WTC11 (cell line): ENCODE results near the gene GLYATL1B. TPM values are rescaled to one million over a fixed set of nuclear protein-coding genes. Genes with fewer than 3 reads are reported as not detected.
"Not testable (repeated sequence)": the region's sequence is repeated elsewhere in the genome, so short reads cannot be mapped to it uniquely, and the experiment has no call there.

Source experiments
- ATAC-seq: fragments of 200-7000 bp; cut with Tn5 transposase; 2 replicates; pipeline ENCODE4 v1.10.0; 2021; ENCODE audit warnings: mild to moderate bottlenecking, moderate library complexity
- CTCF ChIA-PET: fragments of 300-600 bp; sonication (Branson Sonifier 250); formaldehyde crosslinking; loops from one replicate; lab custom pipeline; 2021; ENCODE audit warnings: antibody characterized with exemption; lab: Charles Lee
- POLR2A ChIA-PET: fragments of 350-600 bp; sonication (Branson Sonifier 250); formaldehyde crosslinking; loops from one replicate; lab custom pipeline; 2021; ENCODE audit warnings: antibody characterized with exemption; lab: Charles Lee
- DNase-seq: peaks from one replicate; pipeline ENCODE4 v3.0.0; 2021; ENCODE audit warnings: low spot score
- H3K27ac Mint-ChIP-seq: 2 replicates; pipeline ENCODE4 v1.8.0; 2021; ENCODE audit warnings: mixed read lengths
- H3K27me3 Mint-ChIP-seq: 2 replicates; pipeline ENCODE4 v1.8.0; 2021; ENCODE audit warnings: low read depth, mild to moderate bottlenecking, moderate library complexity, mixed read lengths
- H3K36me3 Mint-ChIP-seq: 2 replicates; pipeline ENCODE4 v1.8.0; 2021; ENCODE audit warnings: mixed read lengths
- H3K4me1 Mint-ChIP-seq: 2 replicates; pipeline ENCODE4 v1.8.0; 2022; ENCODE audit warnings: mixed read lengths
- H3K4me3 Mint-ChIP-seq: 2 replicates; pipeline ENCODE4 v1.8.0; 2021; ENCODE audit warnings: mild to moderate bottlenecking, moderate library complexity, mixed read lengths
- H3K9me3 Mint-ChIP-seq: 2 replicates; pipeline ENCODE4 v1.8.0; 2021; ENCODE audit warnings: mixed read lengths
- CTCF ChIP-seq: fragments of 200-600 bp; IDR thresholded peaks from 2 replicates; pipeline ENCODE4 v1.8.0; 2022; ENCODE audit warnings: antibody characterized with exemption
- E2F1 ChIP-seq: sonication (generic); formaldehyde crosslinking; IDR thresholded peaks from 2 replicates; pipeline ENCODE4 v1.8.0; 2022; ENCODE audit warnings: mild to moderate bottlenecking, missing genetic modification reagents
- ETV6 ChIP-seq: sonication (generic); formaldehyde crosslinking; IDR thresholded peaks from 2 replicates; pipeline ENCODE4 v1.8.1; 2022; ENCODE audit warnings: mild to moderate bottlenecking, missing genetic modification reagents
- FOXK1 ChIP-seq: sonication (generic); formaldehyde crosslinking; IDR thresholded peaks from 2 replicates; pipeline ENCODE4 v1.8.0; 2022; ENCODE audit warnings: mild to moderate bottlenecking, moderate library complexity, missing genetic modification reagents
- KAT7 ChIP-seq: sonication (generic); formaldehyde crosslinking; IDR thresholded peaks from 2 replicates; pipeline ENCODE4 v1.8.1; 2023; ENCODE audit warnings: missing genetic modification reagents, mild to moderate bottlenecking, borderline replicate concordance
- MAX ChIP-seq: sonication (generic); formaldehyde crosslinking; IDR thresholded peaks from 2 replicates; pipeline ENCODE4 v1.8.0; 2022; ENCODE audit warnings: mild to moderate bottlenecking, missing genetic modification reagents
- NFE2L1 ChIP-seq: sonication (generic); formaldehyde crosslinking; IDR thresholded peaks from 2 replicates; pipeline ENCODE4 v1.8.1; 2023; ENCODE audit warnings: missing genetic modification reagents
- NFYB ChIP-seq: sonication (generic); formaldehyde crosslinking; conservative IDR thresholded peaks from 2 replicates; pipeline ENCODE4 v1.8.0; 2022; ENCODE audit warnings: low read depth, missing genetic modification reagents
- SP1 ChIP-seq: sonication (generic); formaldehyde crosslinking; conservative IDR thresholded peaks from 2 replicates; pipeline ENCODE4 v1.8.1; 2022; ENCODE audit warnings: missing genetic modification reagents
- TEAD1 ChIP-seq: sonication (generic); formaldehyde crosslinking; IDR thresholded peaks from 2 replicates; pipeline ENCODE4 v1.8.0; 2022; ENCODE audit warnings: mild to moderate bottlenecking, missing genetic modification reagents
- total RNA-seq: library from RNA; stranded (reverse); gene quantifications from 3 replicates; pipeline ENCODE4 v1.2.3, GENCODE V29; 2021

GLYATL1B gene
- total RNA-seq, 1 experiment from 2014 or later = not detected

GRCh38 chr11:59052355-59052754, 33.8 kb upstream of the GLYATL1B start:
- H3K27me3 Mint-ChIP-seq, POLR2A ChIA-PET, ATAC-seq, H3K4me3 Mint-ChIP-seq, H3K27ac Mint-ChIP-seq, DNase-seq, H3K9me3 Mint-ChIP-seq, H3K36me3 Mint-ChIP-seq: not testable (repeated sequence)
- CTCF ChIA-PET = interaction anchor here (1.1 to 3.2 kb wide), 6 partner anchors 10 to 152 kb away, joined by 3 to 11 read pairs (median 8); no protein-coding TSS in a partner anchor
- H3K4me1 Mint-ChIP-seq = peaks cover 69% of the 10 kb centered on the region

- H3K27ac Mint-ChIP-seq = no peak overlapping the region
- peaks cover 3% of the 10 kb centered on the region; the same call in 1 of the 2 replicates for H3K27me3 Mint-ChIP-seq
- peaks cover 74% of the 10 kb centered on the region for H3K4me1 Mint-ChIP-seq
- ChIA-PET CTCF (interaction anchor here (0.7 to 3.2 kb wide), 11 partner anchors 9 to 153 kb away, joined by 3 to 16 read pairs (median 5); partner anchors contain the start of gene DTX4), POLR2A (no interaction called here)
- H3K4me3 Mint-ChIP-seq = no peak overlapping the region
- DNase-seq (peak; percentile 90), ATAC-seq (peak; percentile 10; the same call in 1 of the 2 replicates)
- H3K9me3 Mint-ChIP-seq = 0 out of 2 replicates have a peak, but pooled peaks cover under 1% of the 10 kb centered on the region
- TF ChIP-seq CTCF = peak; percentile 73
- no peak for TF ChIP-seq NFE2L1
- TF ChIP-seq KAT7 (CRISPR knock-in tag) = no peak
- no peak for TF ChIP-seq E2F1 (CRISPR knock-in tag)
- no peaks in the 10 kb centered on the region for H3K36me3 Mint-ChIP-seq
These were observed 32.7 kb upstream of the GLYATL1B start for GRCh38 chr11:59053387-59053786.

GRCh38 chr11:59058120-59059033, 27.7 kb upstream of the GLYATL1B start:
- not testable (repeated sequence) for H3K36me3 Mint-ChIP-seq
- DNase-seq = peak; percentile 100
- CTCF ChIA-PET = interaction anchor here (0.6 to 5.8 kb wide), 106 partner anchors 8 to 1565 kb away, joined by 3 to 161 read pairs (median 5); partner anchors contain the start of genes DTX4, FAM111A, FAM111B and GLYATL1
- TF ChIP-seq ETV6 (CRISPR knock-in tag) (peak; percentile 48; the same call in 1 of the 2 replicates), SP1 (CRISPR knock-in tag) (peak; percentile 57), NFYB (CRISPR knock-in tag) (peak; percentile 72), TEAD1 (CRISPR knock-in tag) (peak; percentile 59; the same call in 1 of the 2 replicates), CTCF (peak; percentile 93), FOXK1 (CRISPR knock-in tag) (0 out of 2 replicates have a peak, but pooled peaks have one; percentile 47), MAX (peak; percentile 79)
- TF ChIP-seq, all 79 proteins: peak for 7; not testable (repeated sequence) for 72
- Mint-ChIP-seq H3K4me3 (peak overlapping the region; percentile 84), H3K27ac (peak overlapping the region; percentile 92), H3K27me3 (peaks cover 17% of the 10 kb centered on the region), H3K4me1 (peaks cover 33% of the 10 kb centered on the region)
- peak; percentile 97 for ATAC-seq
- not testable (repeated sequence) for H3K9me3 Mint-ChIP-seq
- POLR2A ChIA-PET = interaction anchor here (1.2 to 1.5 kb wide), 5 partner anchors 48 to 153 kb away, joined by 3 to 7 read pairs (median 5); partner anchors contain the start of gene DTX4

- H3K27me3 Mint-ChIP-seq = peaks cover 32% of the 10 kb centered on the region
- POLR2A ChIA-PET = not testable (repeated sequence)
- CTCF ChIA-PET = interaction anchor here (1.4 to 5.8 kb wide), 2 partner anchors 75 to 155 kb away, joined by 5 to 92 read pairs; no protein-coding TSS in a partner anchor
These were observed 26.0 kb upstream of the GLYATL1B start for GRCh38 chr11:59060096-59060495.

More at GRCh38 chr11:59060096-59060495, 26.0 kb upstream of the GLYATL1B start:
- not testable (repeated sequence) for ATAC-seq, H3K27ac Mint-ChIP-seq, H3K36me3 Mint-ChIP-seq, H3K9me3 Mint-ChIP-seq, H3K4me3 Mint-ChIP-seq, DNase-seq
- H3K4me1 Mint-ChIP-seq = peaks cover 24% of the 10 kb centered on the region
